ENCODE data around the gene TMEM163. TPM values are rescaled to one million over a fixed set of nuclear protein-coding genes. Genes with fewer than 3 reads are reported as not detected.

Gene TMEM163
- polyA plus RNA-seq, 1 experiment = not detected

DNA sequence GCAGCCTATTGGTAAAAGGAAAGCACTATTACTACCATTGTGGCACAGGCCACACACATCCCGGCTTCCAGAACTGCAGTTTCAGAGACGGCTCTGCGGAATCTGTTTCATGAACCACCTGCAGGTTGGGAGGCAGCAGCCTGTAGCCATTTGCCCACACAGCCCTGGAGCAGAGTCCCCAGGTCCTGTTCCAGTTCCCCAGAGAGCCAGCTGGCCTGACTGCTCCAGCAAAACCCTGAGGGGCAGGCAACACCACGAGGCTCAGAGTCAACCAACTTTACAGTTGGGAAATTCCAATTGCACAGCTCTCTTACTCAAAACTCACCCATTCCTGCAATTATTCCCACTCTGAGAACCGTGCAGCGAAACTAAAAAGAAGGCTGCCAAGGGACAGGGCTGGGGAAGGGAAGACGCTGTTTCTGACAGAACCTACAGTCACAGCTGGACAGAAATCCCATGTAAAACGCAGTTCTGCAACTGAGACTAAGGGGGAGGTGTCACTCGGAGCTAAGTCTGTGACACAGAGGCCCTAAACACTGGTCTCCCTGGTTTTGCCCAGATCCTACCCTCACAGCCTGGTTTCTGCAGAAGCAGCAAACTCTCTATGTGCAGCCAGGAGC lies 219.4 kb downstream of the TMEM163 start:
- TF ChIP-seq, protein P1, sequence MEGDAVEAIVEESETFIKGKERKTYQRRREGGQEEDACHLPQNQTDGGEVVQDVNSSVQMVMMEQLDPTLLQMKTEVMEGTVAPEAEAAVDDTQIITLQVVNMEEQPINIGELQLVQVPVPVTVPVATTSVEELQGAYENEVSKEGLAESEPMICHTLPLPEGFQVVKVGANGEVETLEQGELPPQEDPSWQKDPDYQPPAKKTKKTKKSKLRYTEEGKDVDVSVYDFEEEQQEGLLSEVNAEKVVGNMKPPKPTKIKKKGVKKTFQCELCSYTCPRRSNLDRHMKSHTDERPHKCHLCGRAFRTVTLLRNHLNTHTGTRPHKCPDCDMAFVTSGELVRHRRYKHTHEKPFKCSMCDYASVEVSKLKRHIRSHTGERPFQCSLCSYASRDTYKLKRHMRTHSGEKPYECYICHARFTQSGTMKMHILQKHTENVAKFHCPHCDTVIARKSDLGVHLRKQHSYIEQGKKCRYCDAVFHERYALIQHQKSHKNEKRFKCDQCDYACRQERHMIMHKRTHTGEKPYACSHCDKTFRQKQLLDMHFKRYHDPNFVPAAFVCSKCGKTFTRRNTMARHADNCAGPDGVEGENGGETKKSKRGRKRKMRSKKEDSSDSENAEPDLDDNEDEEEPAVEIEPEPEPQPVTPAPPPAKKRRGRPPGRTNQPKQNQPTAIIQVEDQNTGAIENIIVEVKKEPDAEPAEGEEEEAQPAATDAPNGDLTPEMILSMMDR (IDR thresholded peaks at IDR 0.05; ENCODE audit: low read depth, low read length) = no peak
- CTCF ChIA-PET = no interaction called here
- no peaks in the 10 kb centered on the region; the same call in 1 of the 2 replicates for H3K9me3 ChIP-seq (ENCODE audit: control insufficient read depth, insufficient read depth, low read length)
- POLR2A ChIA-PET = no interaction called here
- no peak overlapping the region for H3K4me3 ChIP-seq (ENCODE audit: low read depth, low read length)
- no peak overlapping the region for H3K27ac ChIP-seq (ENCODE audit: low read depth, low read length)
- peaks cover 5% of the 10 kb centered on the region for H3K27me3 ChIP-seq (ENCODE audit: control insufficient read depth, insufficient read depth, low read length)
- no peak for DNase-seq (ENCODE audit: low read depth, low spot score)

DNA sequence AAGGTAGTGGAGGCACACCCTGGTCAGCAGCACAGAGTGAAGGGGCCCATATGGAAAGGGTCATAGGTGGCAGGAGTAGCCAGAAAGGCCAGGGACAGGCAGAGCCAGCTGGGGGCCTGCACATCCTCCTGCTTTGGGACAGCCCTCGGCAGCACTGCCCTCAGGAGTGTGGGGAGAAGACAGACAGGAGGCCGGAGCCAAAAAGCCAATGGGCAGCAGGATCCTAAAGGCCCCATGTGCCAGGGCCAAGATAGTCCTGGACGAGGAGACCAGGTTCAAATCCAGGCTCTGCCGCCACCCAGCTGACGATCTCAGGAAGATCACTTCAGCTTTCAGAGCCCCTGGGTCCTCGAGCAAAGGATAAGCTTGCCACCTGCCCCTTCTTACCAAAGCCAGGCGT lies 220.1 kb downstream of the TMEM163 start:
- DNase-seq (ENCODE audit: low read depth, low spot score) = no peak
- POLR2A ChIA-PET = no interaction called here
- CTCF ChIA-PET = interaction anchor here (0.5 kb wide), 1 partner anchor 82 kb away, joined by 4 read pairs; no protein-coding TSS in a partner anchor

DNA sequence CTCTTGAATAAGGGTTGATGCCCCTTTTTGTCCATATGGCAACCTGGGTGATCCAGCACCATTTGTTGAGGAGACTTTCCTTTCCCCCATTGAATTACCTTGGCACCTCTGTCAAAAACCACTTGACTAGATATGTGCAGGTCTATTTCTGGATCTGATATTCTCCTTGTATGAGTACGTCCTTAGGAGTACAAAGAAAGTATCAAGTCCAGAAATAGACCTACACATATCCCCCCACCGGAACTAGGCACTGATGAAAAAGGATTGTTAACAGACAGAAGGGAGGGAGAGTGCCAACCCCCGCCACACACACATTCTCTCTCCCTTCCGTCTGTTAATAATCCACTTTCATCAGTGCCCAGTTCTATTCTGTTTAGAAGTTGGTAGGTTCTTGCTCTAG lies 225.0 kb downstream of the TMEM163 start:
- POLR2A ChIA-PET = no interaction called here
- Histone ChIP-seq H3K27ac (ENCODE audit: low read depth, low read length) (no peak overlapping the region), H3K4me3 (ENCODE audit: low read depth, low read length) (no peak overlapping the region), H3K9me3 (ENCODE audit: control insufficient read depth, insufficient read depth, low read length) (no peaks in the 10 kb centered on the region; the same call in 1 of the 2 replicates), H3K27me3 (ENCODE audit: control insufficient read depth, insufficient read depth, low read length) (peaks cover 16% of the 10 kb centered on the region)
- CTCF ChIA-PET = no interaction called here
- no peak for DNase-seq (ENCODE audit: low read depth, low spot score)
- TF ChIP-seq, protein P1 (IDR thresholded peaks at IDR 0.05; ENCODE audit: low read depth, low read length) = no peak

More for the DNA sequence above, 220.1 kb downstream of the TMEM163 start:
- Histone ChIP-seq H3K27me3 (ENCODE audit: control insufficient read depth, insufficient read depth, low read length) (peaks cover 4% of the 10 kb centered on the region), H3K9me3 (ENCODE audit: control insufficient read depth, insufficient read depth, low read length) (no peaks in the 10 kb centered on the region; the same call in 1 of the 2 replicates), H3K27ac (ENCODE audit: low read depth, low read length) (no peak overlapping the region), H3K4me3 (ENCODE audit: low read depth, low read length) (no peak overlapping the region)
- TF ChIP-seq, protein P1 (IDR thresholded peaks at IDR 0.05; ENCODE audit: low read depth, low read length) = no peak

DNA sequence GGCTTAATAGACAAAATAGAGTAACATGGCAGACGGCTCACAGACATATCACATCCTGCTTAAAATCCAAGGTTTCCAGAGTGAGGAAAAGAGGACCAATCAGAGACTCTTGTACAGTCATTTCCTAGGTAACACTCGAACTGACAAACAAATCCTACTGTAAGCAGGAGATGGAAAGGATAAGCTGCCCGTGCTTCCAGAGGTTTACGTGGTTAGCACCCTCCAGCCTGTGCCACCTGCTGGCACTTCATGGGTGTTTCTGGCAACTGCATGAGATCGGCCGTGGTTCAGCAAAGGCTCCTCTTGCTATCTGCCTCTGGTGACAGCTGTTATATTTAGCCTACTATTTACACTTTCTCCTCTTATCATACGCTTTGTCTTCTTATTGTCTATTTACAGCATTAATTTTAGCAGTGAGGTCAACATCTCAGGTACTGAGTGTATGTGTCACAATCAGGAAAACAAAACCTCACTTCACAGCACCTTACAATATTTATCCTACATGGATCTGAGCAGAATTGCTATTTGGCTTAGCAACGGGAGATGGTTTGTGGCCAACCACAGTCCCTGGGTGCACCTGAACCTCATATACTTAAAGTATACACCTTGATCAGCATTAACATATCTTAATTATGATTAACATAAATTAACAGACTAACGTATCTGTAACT lies 226.9 kb downstream of the TMEM163 start:
- Histone ChIP-seq H3K27me3 (ENCODE audit: control insufficient read depth, insufficient read depth, low read length) (peaks cover 16% of the 10 kb centered on the region), H3K27ac (ENCODE audit: low read depth, low read length) (no peak overlapping the region), H3K9me3 (ENCODE audit: control insufficient read depth, insufficient read depth, low read length) (no peaks in the 10 kb centered on the region), H3K4me3 (ENCODE audit: low read depth, low read length) (no peak overlapping the region)
- TF ChIP-seq, protein P1 (IDR thresholded peaks at IDR 0.05; ENCODE audit: low read depth, low read length) = no peak
- DNase-seq (ENCODE audit: low read depth, low spot score) = no peak
- CTCF ChIA-PET = no interaction called here
- POLR2A ChIA-PET = no interaction called here

DNA sequence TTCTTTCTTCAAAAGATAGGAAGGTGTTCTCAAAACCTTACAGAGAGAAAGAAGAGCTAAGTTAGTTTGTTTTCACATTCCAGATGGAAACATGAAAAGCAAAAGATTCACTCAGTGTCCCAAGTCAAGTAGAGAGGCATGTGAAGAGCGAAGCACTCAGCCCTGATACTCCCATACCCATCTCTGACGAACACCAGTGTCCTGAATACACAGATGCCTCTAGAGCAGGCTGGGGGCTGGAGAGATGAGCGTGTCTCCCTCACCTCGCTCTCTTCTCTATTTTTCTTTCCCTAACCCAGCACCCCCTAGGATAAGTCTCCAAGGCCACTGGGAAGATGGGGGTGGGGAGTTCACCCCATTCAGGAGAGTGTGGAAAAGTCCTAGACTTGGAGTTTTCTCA lies 227.8 kb downstream of the TMEM163 start:
- H3K27me3 ChIP-seq (ENCODE audit: control insufficient read depth, insufficient read depth, low read length) = peaks cover 16% of the 10 kb centered on the region
- no peak overlapping the region for H3K4me3 ChIP-seq (ENCODE audit: low read depth, low read length)
- no peak overlapping the region for H3K27ac ChIP-seq (ENCODE audit: low read depth, low read length)
- ChIA-PET POLR2A (no interaction called here), CTCF (no interaction called here)
- TF ChIP-seq, protein P1 (IDR thresholded peaks at IDR 0.05; ENCODE audit: low read depth, low read length) = no peak
- no peaks in the 10 kb centered on the region for H3K9me3 ChIP-seq (ENCODE audit: control insufficient read depth, insufficient read depth, low read length)
- DNase-seq (ENCODE audit: low read depth, low spot score) = no peak
